Memory B cell (primary cell): ENCODE measurements around the gene GREB1.
A peak's percentile ranks its signal among the peaks of the same experiment; 100 is the strongest.

Experiments used
- ATAC-seq: fragments of 150-1000 bp; cut with Tn5 transposase; 2 replicates; pipeline ENCODE4 v1.10.0; 2021; ENCODE audit warnings: low read depth, mild to moderate bottlenecking, moderate library complexity
- DNase-seq, 2 donors: peaks; one replicate each; pipeline ENCODE4 v3.0.0; 2022; ENCODE audit warnings: low spot score in 2 of 2
- H3K27ac Mint-ChIP-seq: one replicate; pipeline ENCODE4 v1.8.0; 2022; ENCODE audit warnings: mild to moderate bottlenecking, moderate library complexity, mixed read lengths
- H3K27me3 Mint-ChIP-seq: one replicate; pipeline ENCODE4 v1.8.0; 2022; ENCODE audit warnings: mixed read lengths
- H3K36me3 Mint-ChIP-seq: one replicate; pipeline ENCODE4 v1.8.0; 2022; ENCODE audit warnings: mild to moderate bottlenecking, mixed read lengths
- H3K4me1 Mint-ChIP-seq: one replicate; pipeline ENCODE4 v1.8.0; 2022; ENCODE audit warnings: mixed read lengths
- H3K4me3 Mint-ChIP-seq: one replicate; pipeline ENCODE4 v1.8.0; 2022; ENCODE audit warnings: mild to moderate bottlenecking, moderate library complexity, mixed read lengths
- H3K9me3 Mint-ChIP-seq: one replicate; pipeline ENCODE4 v1.8.0; 2022; ENCODE audit warnings: mixed read lengths

GREB1 gene

GRCh38 chr2:11533278-11534070 is at the start of gene GREB1:
Gene GREB1 (plus strand): TSS chr2:11534045. CDS start chr2:11556615, 22,570 bp downstream.
- peaks cover 12% of the 10 kb centered on the region for H3K27me3 Mint-ChIP-seq
- no peaks in the 10 kb centered on the region for H3K9me3 Mint-ChIP-seq
- H3K36me3 Mint-ChIP-seq = no peaks in the 10 kb centered on the region
- H3K4me3 Mint-ChIP-seq = no peak within 1 kb of the TSS
- H3K4me1 Mint-ChIP-seq = no peaks in the 10 kb centered on the region
- H3K27ac Mint-ChIP-seq = no peak within 1 kb of the TSS
- ATAC-seq (no peak), DNase-seq (no peak)

GRCh38 chr2:11488809-11489208 is 45.0 kb upstream of the GREB1 start:
- no peak overlapping the region for H3K4me3 Mint-ChIP-seq
- no peak overlapping the region for H3K27ac Mint-ChIP-seq
- no peaks in the 10 kb centered on the region for H3K9me3 Mint-ChIP-seq
- peaks cover 10% of the 10 kb centered on the region for H3K27me3 Mint-ChIP-seq
- DNase-seq (no peak), ATAC-seq (no peak)
- peaks cover 3% of the 10 kb centered on the region for H3K36me3 Mint-ChIP-seq
- no peaks in the 10 kb centered on the region for H3K4me1 Mint-ChIP-seq

GRCh38 chr2:11490194-11490593 is 43.7 kb upstream of the GREB1 start:
- peaks cover 3% of the 10 kb centered on the region for H3K36me3 Mint-ChIP-seq
- H3K4me1 Mint-ChIP-seq = no peaks in the 10 kb centered on the region
- no peak overlapping the region for H3K27ac Mint-ChIP-seq
- H3K4me3 Mint-ChIP-seq = no peak overlapping the region
- DNase-seq = no peak
- H3K27me3 Mint-ChIP-seq = peaks cover 9% of the 10 kb centered on the region
- no peak for ATAC-seq
- no peaks in the 10 kb centered on the region for H3K9me3 Mint-ChIP-seq

- H3K9me3 Mint-ChIP-seq = no peaks in the 10 kb centered on the region
- peaks cover 3% of the 10 kb centered on the region for H3K36me3 Mint-ChIP-seq
- no peak overlapping the region for H3K27ac Mint-ChIP-seq
- no peak for DNase-seq
- no peak for ATAC-seq
- H3K4me1 Mint-ChIP-seq = no peaks in the 10 kb centered on the region
- no peak overlapping the region for H3K4me3 Mint-ChIP-seq
- peaks cover 9% of the 10 kb centered on the region for H3K27me3 Mint-ChIP-seq
These were observed 42.4 kb upstream of the GREB1 start for GRCh38 chr2:11491348-11491933.

- Mint-ChIP-seq H3K27ac (no peak overlapping the region), H3K36me3 (peaks cover 3% of the 10 kb centered on the region), H3K4me1 (no peaks in the 10 kb centered on the region), H3K27me3 (peaks cover 8% of the 10 kb centered on the region), H3K9me3 (no peaks in the 10 kb centered on the region), H3K4me3 (no peak overlapping the region)
- DNase-seq (no peak), ATAC-seq (no peak)
These were observed 41.6 kb upstream of the GREB1 start for GRCh38 chr2:11492244-11492643.

- Mint-ChIP-seq H3K4me1 (no peaks in the 10 kb centered on the region), H3K9me3 (no peaks in the 10 kb centered on the region), H3K27me3 (peaks cover 7% of the 10 kb centered on the region), H3K36me3 (peaks cover 3% of the 10 kb centered on the region), H3K4me3 (no peak overlapping the region), H3K27ac (no peak overlapping the region)
- no peak for ATAC-seq
- DNase-seq = no peak
These were observed 41.1 kb upstream of the GREB1 start for GRCh38 chr2:11492720-11493119.

GRCh38 chr2:11493282-11493681 is 40.6 kb upstream of the GREB1 start:
- Mint-ChIP-seq H3K27ac (no peak overlapping the region), H3K27me3 (peaks cover 7% of the 10 kb centered on the region), H3K4me3 (no peak overlapping the region), H3K9me3 (no peaks in the 10 kb centered on the region), H3K36me3 (peaks cover 3% of the 10 kb centered on the region), H3K4me1 (no peaks in the 10 kb centered on the region)
- DNase-seq (no peak), ATAC-seq (no peak)

GRCh38 chr2:11494310-11494709 is 39.5 kb upstream of the GREB1 start:
- no peaks in the 10 kb centered on the region for H3K4me1 Mint-ChIP-seq
- H3K36me3 Mint-ChIP-seq = peaks cover 3% of the 10 kb centered on the region
- DNase-seq = no peak
- H3K4me3 Mint-ChIP-seq = no peak overlapping the region
- H3K27me3 Mint-ChIP-seq = peaks cover 10% of the 10 kb centered on the region
- H3K27ac Mint-ChIP-seq = no peak overlapping the region
- no peaks in the 10 kb centered on the region for H3K9me3 Mint-ChIP-seq
- no peak for ATAC-seq

- ATAC-seq (no peak), DNase-seq (no peak)
- Mint-ChIP-seq H3K36me3 (no peaks in the 10 kb centered on the region), H3K27ac (no peak overlapping the region), H3K9me3 (no peaks in the 10 kb centered on the region), H3K4me3 (no peak overlapping the region), H3K4me1 (peaks cover 4% of the 10 kb centered on the region), H3K27me3 (peaks cover 11% of the 10 kb centered on the region)
These were observed 37.8 kb upstream of the GREB1 start for GRCh38 chr2:11495844-11496681.

GRCh38 chr2:11498543-11499034 is 35.3 kb upstream of the GREB1 start:
- Mint-ChIP-seq H3K4me3 (no peak overlapping the region), H3K4me1 (peaks cover 4% of the 10 kb centered on the region), H3K27ac (no peak overlapping the region), H3K36me3 (peaks cover 3% of the 10 kb centered on the region), H3K27me3 (peaks cover 12% of the 10 kb centered on the region), H3K9me3 (peaks cover 2% of the 10 kb centered on the region)
- ATAC-seq (no peak), DNase-seq (no peak)

GRCh38 chr2:11499081-11499743 is 34.6 kb upstream of the GREB1 start:
- H3K36me3 Mint-ChIP-seq = peaks cover 3% of the 10 kb centered on the region
- H3K27me3 Mint-ChIP-seq = peaks cover 12% of the 10 kb centered on the region
- no peak overlapping the region for H3K27ac Mint-ChIP-seq
- peaks cover 5% of the 10 kb centered on the region for H3K9me3 Mint-ChIP-seq
- DNase-seq = no peak
- no peak for ATAC-seq
- H3K4me1 Mint-ChIP-seq = peaks cover 4% of the 10 kb centered on the region
- H3K4me3 Mint-ChIP-seq = no peak overlapping the region

- Mint-ChIP-seq H3K27ac (no peak overlapping the region), H3K9me3 (peaks cover 5% of the 10 kb centered on the region), H3K36me3 (peaks cover 3% of the 10 kb centered on the region), H3K27me3 (peaks cover 13% of the 10 kb centered on the region), H3K4me1 (peaks cover 4% of the 10 kb centered on the region), H3K4me3 (peak overlapping the region; percentile 19)
- no peak for DNase-seq
- ATAC-seq = no peak
These were observed 33.0 kb upstream of the GREB1 start for GRCh38 chr2:11500702-11501303.

- H3K4me3 Mint-ChIP-seq = no peak overlapping the region
- ATAC-seq (no peak), DNase-seq (no peak)
- H3K27ac Mint-ChIP-seq = no peak overlapping the region
- H3K4me1 Mint-ChIP-seq = peaks cover 4% of the 10 kb centered on the region
- peaks cover 5% of the 10 kb centered on the region for H3K9me3 Mint-ChIP-seq
- peaks cover 15% of the 10 kb centered on the region for H3K27me3 Mint-ChIP-seq
- peaks cover 3% of the 10 kb centered on the region for H3K36me3 Mint-ChIP-seq
These were observed 31.0 kb upstream of the GREB1 start for GRCh38 chr2:11502740-11503292.
